Spleen (tissue), 11 donors: ENCODE data around the gene NRARP. TPM values are rescaled to one million over a fixed set of nuclear protein-coding genes. Genes with fewer than 3 reads are reported as not detected.
A peak's percentile ranks its signal among the peaks of the same experiment; 100 is the strongest.

ENCODE experiments used
- DNase-seq: peaks from one replicate; pipeline ENCODE4 v3.0.0-alpha.2; 2020
- H3K27ac ChIP-seq, 8 donors: fragments of 200-600 bp; sonication (generic) in 7 of 8; 1 replicate in 4 of 8; 2 replicates in 4 of 8; pipeline versions ENCODE4 v1.5.0 to v1.8.0; 2016 to 2021; ENCODE audit warnings: inconsistent platforms in 4 of 8, mild to moderate bottlenecking in 4 of 8, moderate library complexity in 1 of 8
- H3K27me3 ChIP-seq, 7 donors: fragments of 200-600 bp; sonication (generic) in 6 of 7; replicated peaks in 1 of 7; 1 replicate in 4 of 7; 2 replicates in 3 of 7; pipeline versions ENCODE4 v1.5.0 to v1.8.0; 2016 to 2021; ENCODE audit warnings: inconsistent platforms in 3 of 7, mild to moderate bottlenecking in 1 of 7
- H3K36me3 ChIP-seq, 6 donors: fragments of 200-600 bp; sonication (generic) in 5 of 6; 1 replicate in 4 of 6; 2 replicates in 2 of 6; pipeline versions ENCODE4 v1.5.0 to v1.8.0; 2016 to 2021; ENCODE audit warnings: inconsistent platforms in 2 of 6
- H3K4me1 ChIP-seq, 6 donors: fragments of 200-600 bp; sonication (generic) in 5 of 6; 1 replicate in 3 of 6; 2 replicates in 3 of 6; pipeline versions ENCODE4 v1.5.0 to v1.8.0; 2016 to 2021; ENCODE audit warnings: inconsistent platforms in 3 of 6
- H3K4me3 ChIP-seq, 8 donors: fragments of 200-600 bp; sonication (generic) in 7 of 8; 1 replicate in 4 of 8; 2 replicates in 4 of 8; pipeline versions ENCODE4 v1.5.0 to v1.8.0; 2016 to 2021; ENCODE audit warnings: inconsistent platforms in 4 of 8, mild to moderate bottlenecking in 4 of 8, moderate library complexity in 2 of 8
- H3K9me3 ChIP-seq, 8 donors: fragments of 200-600 bp; sonication (generic) in 7 of 8; 1 replicate in 4 of 8; 2 replicates in 4 of 8; pipeline versions ENCODE4 v1.5.0 to v1.8.0; 2016 to 2021; ENCODE audit warnings: inconsistent platforms in 4 of 8
- POLR2A ChIP-seq, 3 donors: fragments of 450-650 bp; IDR thresholded peaks; one replicate each; pipeline ENCODE4 v1.5.1; 2017; ENCODE audit warnings: antibody characterized with exemption in 3 of 3, mild to moderate bottlenecking in 1 of 3
- POLR2AphosphoS5 ChIP-seq, 3 donors: sonication (generic); formaldehyde crosslinking; IDR thresholded peaks; one replicate each; pipeline ENCODE4 v1.5.1; 2017; ENCODE audit warnings: antibody characterized with exemption in 3 of 3
- WGBS, 5 donors: extraction: QIAGEN DNeasy Blood & Tissue Kit in 3 of 5; methylation state at CpG; one replicate each; pipeline versions ENCODE4 v1.1.5 to v1.1.7; 2013 to 2018; 5-methylcytosine and 5-hydroxymethylcytosine counted together
- intact Hi-C: fragments of 100-400 bp; cut with DNase I; formaldehyde crosslinking; loops from one replicate; pipeline ENCODE4 v1.15.0; 2023; ENCODE audit warnings: low total_unique reads
- polyA plus RNA-seq, 3 donors: library from polyadenylated mRNA; stranded (reverse); fragments of 200-250 nt; gene quantifications; one replicate each; pipeline ENCODE4 v1.2.1, GENCODE V29; 2013
- total RNA-seq, 7 donors: library from RNA; depleted of rRNA in 3 of 7; stranded (reverse); fragments of >200 nt in 3 of 7; fragmentation: NEBNext Ultra II Directional in 4 of 7; extraction: Animal tissue kit (Norgen Biotek cat#: 25700) in 4 of 7; gene quantifications; one replicate each; pipeline versions ENCODE4 v1.1.0 to v1.2.1, GENCODE V29; 2016 to 2021
- TF ChIP-seq, protein P1 (sequence below), 11 experiments: fragments of 200-600 bp in 7 of 11; fragments of 450-650 bp in 4 of 11; sonication (generic) in 4 of 11; IDR thresholded peaks in 8 of 11; conservative IDR thresholded peaks in 3 of 11; 1 replicate in 7 of 11; 2 replicates in 4 of 11; pipeline versions ENCODE4 v1.4.0 to v1.8.0; 2016 to 2021; ENCODE audit warnings: antibody characterized with exemption in 11 of 11, inconsistent platforms in 4 of 11, mild to moderate bottlenecking in 1 of 11
- donor health status: healthy with polysubstance abuse.
- donor health status: DM: no; HTN: no; CAD: no; lungs with moderate emphysema.
- donor health status: DM: no; HTN: no; CAD: no.
- donor health status: Bipolar disorder and iron deficiency.
- donor health status: healthy.
- donor health status: DM: no; HTN: no; CAD: no.
- donor health status: DM: yes; HTN: yes; CAD: no.

The NRARP gene
- total and polyA plus RNA-seq, 10 donors, result 0.37 to 24.4 (median 8.0) TPM

DNA sequence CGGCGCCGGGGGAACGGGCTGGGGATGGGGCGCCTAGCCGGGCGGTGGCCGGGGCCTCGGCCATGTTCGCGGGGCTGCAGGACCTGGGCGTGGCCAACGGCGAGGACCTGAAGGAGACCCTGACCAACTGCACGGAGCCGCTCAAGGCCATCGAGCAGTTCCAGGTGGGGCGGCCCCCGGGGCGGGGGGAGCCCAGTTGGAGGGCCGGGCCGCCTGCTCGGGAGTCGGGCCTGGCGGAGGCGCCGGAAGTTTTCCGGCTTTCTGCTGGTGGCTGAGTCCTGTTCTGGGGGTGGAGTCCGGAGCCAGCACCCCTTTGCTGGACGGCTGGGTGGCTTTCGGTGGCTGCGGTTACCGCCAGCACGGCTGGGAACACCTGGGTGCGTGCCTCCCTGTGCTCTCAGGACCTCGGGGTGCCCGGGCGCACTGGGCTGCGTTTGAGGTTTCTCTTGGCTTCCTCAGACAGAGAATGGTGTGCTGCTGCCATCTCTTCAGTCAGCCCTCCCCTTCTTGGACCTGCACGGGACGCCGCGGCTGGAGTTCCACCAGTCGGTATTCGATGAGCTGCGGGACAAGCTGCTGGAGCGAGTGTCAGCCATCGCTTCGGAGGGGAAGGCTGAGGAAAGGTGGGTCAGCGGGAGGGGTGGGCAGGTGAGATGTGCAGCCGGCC, 46.5 kb downstream of the NRARP start:
- intact Hi-C loops, result no loop called here
- WGBS, 5 donors, result 2 to 12% (median 3%) methylated on average over 9 to 51 of the region's 51 CpGs
- Histone ChIP-seq H3K4me1 (peaks cover 9 to 56% (median 31%) of the 10 kb centered on the region in 6 donors), H3K27me3 (no peaks in the 10 kb centered on the region), H3K36me3 (peaks cover 0 to 38% (median 22%) of the 10 kb centered on the region in 6 donors), H3K4me3 (peak overlapping the region; percentile 90 to 100 (median 100)), H3K9me3 (no peaks in the 10 kb centered on the region), H3K27ac (peak overlapping the region in 7 of 8 donors; percentile 61 to 92 (median 88))
- DNase-seq, result no peak
- TF ChIP-seq POLR2A (IDR thresholded peaks at IDR 0.05) (no peak), POLR2AphosphoS5 (IDR thresholded peaks at IDR 0.05) (no peak)
- TF ChIP-seq, protein P1, sequence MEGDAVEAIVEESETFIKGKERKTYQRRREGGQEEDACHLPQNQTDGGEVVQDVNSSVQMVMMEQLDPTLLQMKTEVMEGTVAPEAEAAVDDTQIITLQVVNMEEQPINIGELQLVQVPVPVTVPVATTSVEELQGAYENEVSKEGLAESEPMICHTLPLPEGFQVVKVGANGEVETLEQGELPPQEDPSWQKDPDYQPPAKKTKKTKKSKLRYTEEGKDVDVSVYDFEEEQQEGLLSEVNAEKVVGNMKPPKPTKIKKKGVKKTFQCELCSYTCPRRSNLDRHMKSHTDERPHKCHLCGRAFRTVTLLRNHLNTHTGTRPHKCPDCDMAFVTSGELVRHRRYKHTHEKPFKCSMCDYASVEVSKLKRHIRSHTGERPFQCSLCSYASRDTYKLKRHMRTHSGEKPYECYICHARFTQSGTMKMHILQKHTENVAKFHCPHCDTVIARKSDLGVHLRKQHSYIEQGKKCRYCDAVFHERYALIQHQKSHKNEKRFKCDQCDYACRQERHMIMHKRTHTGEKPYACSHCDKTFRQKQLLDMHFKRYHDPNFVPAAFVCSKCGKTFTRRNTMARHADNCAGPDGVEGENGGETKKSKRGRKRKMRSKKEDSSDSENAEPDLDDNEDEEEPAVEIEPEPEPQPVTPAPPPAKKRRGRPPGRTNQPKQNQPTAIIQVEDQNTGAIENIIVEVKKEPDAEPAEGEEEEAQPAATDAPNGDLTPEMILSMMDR (IDR thresholded peaks at IDR 0.05 in 8 of 11, conservative IDR thresholded peaks at IDR 0.05 in 3 of 11), result peak in 1 of 11 experiments; percentile 0

DNA sequence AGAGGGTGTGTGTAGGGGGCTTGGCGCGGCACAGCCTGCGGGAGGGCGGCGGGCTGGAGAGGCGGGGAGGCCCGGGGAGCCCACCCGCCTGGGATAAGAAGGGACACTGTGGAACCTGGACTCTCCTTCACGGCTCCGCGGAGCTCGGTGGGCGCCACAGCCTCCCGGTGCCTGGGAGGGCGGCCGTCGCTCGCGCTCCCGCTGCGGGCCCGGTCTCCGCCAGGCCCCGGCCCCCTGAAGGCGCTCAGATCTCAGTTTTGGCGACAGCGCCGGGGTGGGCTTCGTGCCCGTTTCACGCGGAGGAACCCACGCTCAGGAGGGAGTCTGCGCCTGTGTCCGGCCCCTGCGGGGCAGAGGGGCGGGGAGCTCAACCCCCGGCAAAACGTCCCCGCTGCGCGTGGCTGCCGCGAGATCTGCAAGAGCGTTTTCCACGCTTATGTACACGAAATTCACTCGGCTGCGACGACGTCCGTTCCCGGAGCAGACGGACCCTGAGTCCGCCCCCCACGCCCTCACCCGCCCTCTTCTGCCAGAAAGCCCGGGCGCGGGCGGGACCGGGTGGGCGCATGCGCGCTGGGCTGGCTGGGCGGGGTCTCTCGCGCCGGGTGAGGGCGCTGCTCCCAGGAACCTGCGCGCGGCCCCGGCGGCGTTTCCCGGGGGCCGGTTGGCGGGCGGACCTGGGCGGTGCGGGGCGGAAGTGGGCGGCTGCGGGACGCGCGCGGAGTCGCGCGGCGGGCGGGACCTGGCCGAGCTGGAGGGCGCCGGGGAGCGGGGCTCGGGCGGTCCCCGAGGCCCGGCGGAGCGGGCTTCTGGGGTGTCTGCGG, 47.2 kb downstream of the NRARP start, which contains the start of gene NELFB:
TSS of gene NELFB (plus strand) at position 704 of the 824 bp plus-strand sequence.
- Histone ChIP-seq H3K27me3 (no peaks in the 10 kb centered on the region), H3K27ac (peak within 1 kb of the TSS in 7 of 8 donors; percentile 61 to 92 (median 88)), H3K4me1 (peaks cover 9 to 56% (median 31%) of the 10 kb centered on the region in 6 donors), H3K4me3 (peak within 1 kb of the TSS; percentile 90 to 100 (median 100)), H3K9me3 (no peaks in the 10 kb centered on the region), H3K36me3 (peaks cover 0 to 35% (median 22%) of the 10 kb centered on the region in 6 donors)
- peak; percentile 99 for DNase-seq
- TF ChIP-seq POLR2A (IDR thresholded peaks at IDR 0.05) (peak in 1 of 3 donors; percentile 59), POLR2AphosphoS5 (IDR thresholded peaks at IDR 0.05) (peak; percentile 87 to 89 (median 88))
- TF ChIP-seq, protein P1 (IDR thresholded peaks at IDR 0.05 in 8 of 11, conservative IDR thresholded peaks at IDR 0.05 in 3 of 11), result peak in 3 of 11 experiments; percentile 29 to 42 (median 30)
- intact Hi-C loops, result no loop called here
- 3 to 8% (median 3%) methylated on average over 35 to 105 of the region's 105 CpGs for WGBS, 5 donors

DNA sequence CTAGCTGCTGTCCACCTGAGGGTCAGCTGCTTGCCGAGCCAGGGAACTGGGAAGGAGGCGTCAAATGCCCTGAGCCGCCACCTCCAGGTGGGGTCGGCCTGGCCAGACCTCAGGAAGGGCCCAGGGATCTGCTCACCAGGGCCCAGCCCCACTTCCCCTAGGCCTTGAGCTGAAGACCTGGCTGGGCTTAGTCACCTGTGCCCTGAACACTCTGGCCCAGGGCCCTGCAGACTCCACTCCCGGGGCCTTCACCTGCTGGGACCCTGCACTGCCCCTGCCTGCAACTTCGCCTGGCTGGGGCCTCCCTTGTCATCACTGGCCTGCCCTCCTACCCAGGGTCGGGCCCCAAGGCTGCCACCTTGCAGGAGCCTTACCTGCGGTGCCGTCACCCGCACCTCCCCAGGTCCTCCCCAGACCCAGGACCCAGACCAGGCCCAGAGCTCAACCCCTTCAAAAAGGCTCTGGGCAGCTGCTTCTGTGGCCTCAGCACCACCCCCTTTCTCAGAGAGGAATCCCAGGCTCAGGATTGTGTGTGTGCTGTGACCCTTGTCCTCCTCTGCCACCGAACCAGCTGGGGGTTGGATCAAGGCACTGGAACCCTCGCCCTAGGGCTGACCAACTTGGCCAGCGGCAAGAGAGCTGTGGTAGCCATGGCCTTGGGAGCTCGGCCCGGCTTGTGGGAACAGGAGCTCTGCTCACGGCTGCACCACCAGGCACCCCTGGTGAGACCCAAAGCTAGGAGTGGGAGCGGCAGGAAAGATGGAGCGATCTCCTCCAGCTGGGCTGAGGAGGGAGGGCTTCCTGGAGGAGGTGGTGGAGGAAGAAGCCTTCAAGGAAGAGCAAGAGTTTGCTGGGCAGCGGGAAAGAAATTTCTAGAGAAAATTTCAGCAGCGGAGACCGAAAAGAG, 48.1 kb downstream of the NRARP start:
- TF ChIP-seq POLR2AphosphoS5 (IDR thresholded peaks at IDR 0.05) (no peak), POLR2A (IDR thresholded peaks at IDR 0.05) (no peak)
- TF ChIP-seq, protein P1 (IDR thresholded peaks at IDR 0.05 in 8 of 11, conservative IDR thresholded peaks at IDR 0.05 in 3 of 11), result no peak
- H3K27ac ChIP-seq, result peak overlapping the region in 6 of 8 donors; percentile 48 to 92 (median 89)
- WGBS, 5 donors, result 72 to 82% (median 80%) methylated on average over 13 to 21 of the region's 21 CpGs
- H3K4me3 ChIP-seq, result peak overlapping the region; percentile 90 to 100 (median 100)
- intact Hi-C loops, result no loop called here
- no peak for DNase-seq
- H3K36me3 ChIP-seq, result peaks cover 0 to 29% (median 17%) of the 10 kb centered on the region in 6 donors
- no peaks in the 10 kb centered on the region for H3K27me3 ChIP-seq
- peaks cover 9 to 52% (median 31%) of the 10 kb centered on the region in 6 donors for H3K4me1 ChIP-seq
- H3K9me3 ChIP-seq, result no peaks in the 10 kb centered on the region
